ENCODE data around the gene PAOX.
"Not testable (repeated sequence)": the region's sequence is repeated elsewhere in the genome, so short reads cannot be mapped to it uniquely, and the experiment has no call there.

PAOX gene

GRCh38 chr10:133385214-133385613, 6.2 kb downstream of the PAOX start:
- DNase-seq (ENCODE audit: low spot score) = no peak

DNA sequence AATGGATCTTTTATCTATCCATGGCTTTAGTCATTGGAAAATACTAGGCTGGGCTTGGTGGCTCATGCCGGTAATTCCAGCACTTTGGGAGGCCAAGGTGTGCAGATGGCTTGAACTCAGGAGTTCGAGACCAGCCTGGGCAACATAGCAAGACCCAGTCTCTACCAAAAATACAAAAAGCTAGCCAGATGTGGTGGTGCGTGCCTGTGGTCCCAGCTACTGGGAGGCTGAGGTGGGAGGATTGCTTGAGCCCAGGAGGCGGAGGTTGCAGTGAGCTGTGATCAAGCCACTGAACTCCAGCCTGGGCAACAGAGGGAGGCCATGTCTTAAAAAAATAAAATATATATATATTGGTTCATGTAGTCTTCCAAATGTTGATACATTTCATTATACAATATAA, 7.9 kb downstream of the PAOX start:
- DNase-seq (ENCODE audit: low spot score) = not testable (repeated sequence)

- no peak for DNase-seq (ENCODE audit: low spot score)
Observed at GRCh38 chr10:133388236-133388972, 9.3 kb downstream of the PAOX start.

- no peak for DNase-seq (ENCODE audit: low spot score)
Observed at GRCh38 chr10:133388973-133389818, 10.1 kb downstream of the PAOX start.

DNA sequence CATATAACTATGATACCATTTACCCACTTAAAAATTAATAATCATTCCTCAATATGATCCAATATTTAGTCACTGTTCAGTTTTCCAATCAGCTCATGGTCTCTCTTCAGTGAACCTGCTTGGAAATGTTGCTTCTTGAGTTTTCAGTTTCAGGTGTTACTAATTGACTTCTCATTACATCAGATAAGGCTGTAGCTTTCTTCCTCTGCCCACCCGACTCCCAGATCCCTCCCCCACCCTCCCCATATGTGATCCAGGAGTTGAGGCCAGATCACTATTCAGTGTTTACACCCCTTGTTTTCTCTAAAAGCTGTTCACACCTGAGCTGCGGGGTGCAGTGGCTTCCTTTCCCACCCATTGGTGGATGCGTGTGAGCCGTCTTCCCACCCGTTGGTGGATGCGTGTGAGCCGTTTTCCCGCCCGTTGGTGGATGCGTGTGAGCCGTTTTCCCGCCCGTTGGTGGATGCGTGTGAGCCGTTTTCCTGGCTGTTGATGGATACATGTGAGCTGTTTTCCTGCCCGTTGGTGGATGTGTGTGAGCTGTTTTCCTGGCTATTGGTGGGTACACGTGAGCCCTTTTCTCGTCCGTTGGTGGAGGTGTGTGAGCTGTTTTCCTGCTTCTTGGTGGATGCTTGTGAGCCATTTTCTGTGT, 11.7 kb downstream of the PAOX start:
- no peak for DNase-seq (ENCODE audit: low spot score)

GRCh38 chr10:133391249-133391635, 12.2 kb downstream of the PAOX start:
- DNase-seq (ENCODE audit: low spot score) = no peak

DNA sequence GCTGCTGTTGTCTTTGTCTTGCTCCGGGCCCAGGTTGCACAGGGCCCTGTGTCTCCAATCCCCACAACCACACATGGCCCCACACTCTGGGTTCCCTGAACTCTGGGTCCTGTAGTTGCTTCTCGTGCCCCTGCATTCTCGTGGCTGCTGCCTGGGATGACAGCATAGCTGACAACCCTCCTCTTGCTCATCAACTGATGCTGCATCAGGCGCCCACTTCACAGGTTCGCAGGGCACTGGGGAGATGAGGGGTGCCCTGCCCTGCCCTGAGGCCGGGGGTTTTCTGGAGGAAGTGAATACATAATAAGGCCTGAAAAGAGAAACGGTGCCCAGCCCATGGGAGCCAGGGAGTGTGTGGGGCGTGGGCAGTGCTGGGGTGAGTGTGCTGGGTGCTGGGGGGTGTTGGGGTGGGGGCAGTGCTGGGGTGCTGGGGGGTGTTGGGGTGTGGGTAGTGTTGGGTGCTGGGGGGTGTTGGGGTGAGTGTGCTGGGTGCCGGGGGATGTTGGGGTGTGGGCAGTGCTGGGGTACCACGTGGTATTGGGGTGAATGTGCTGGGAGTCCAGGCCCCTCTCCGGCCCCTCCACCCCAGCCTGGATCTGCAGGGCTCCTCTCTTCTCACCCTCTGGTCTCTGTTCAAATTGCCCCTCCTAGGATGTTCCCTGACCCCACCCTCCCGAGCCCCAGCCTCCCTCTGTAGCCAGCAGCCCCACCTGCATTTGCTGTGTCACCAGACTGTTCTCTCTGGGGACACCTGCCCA, 12.9 kb downstream of the PAOX start:
- DNase-seq (ENCODE audit: low spot score) = no peak

DNA sequence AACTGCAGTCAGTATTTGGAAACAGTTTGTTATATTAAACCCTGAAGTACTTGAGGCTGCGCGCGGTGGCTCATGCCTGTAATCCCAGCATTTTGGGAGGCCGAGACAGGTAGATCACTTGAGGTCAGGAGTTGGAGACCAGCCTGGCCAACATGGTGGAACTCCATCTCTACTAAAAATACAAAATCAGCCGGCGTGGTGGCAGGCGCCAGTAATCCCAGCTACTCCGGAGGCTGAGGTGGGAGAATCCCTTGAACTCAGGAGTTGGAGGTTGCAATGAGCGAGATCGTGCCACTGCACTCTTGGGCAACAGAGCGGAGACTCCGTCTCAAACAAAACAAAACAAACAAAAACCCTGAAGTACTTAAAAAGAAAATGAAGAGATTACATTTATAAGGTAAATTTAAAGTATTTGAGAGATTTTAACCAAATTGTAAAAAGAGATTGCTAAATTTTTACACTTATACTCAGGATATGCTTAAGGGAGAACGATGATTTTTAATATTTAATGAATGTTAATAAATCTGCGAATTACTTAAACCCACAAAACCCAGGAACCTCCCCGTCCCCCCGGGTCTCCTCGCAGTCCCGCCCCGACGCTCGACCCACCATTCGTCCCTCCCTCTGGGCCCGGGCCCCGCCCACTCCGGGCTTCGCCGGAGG, 14.5 kb downstream of the PAOX start:
- DNase-seq (ENCODE audit: low spot score) = no peak

- peak; percentile 95 for DNase-seq (ENCODE audit: low spot score)
Observed at GRCh38 chr10:133394064-133394663, 15.1 kb downstream of the PAOX start, which contains the start of gene MTG1. MTG1 (plus strand) TSS chr10:133394157; CDS start chr10:133394221, 64 bp downstream.

GRCh38 chr10:133394801-133395221, 15.7 kb downstream of the PAOX start:
- no peak for DNase-seq (ENCODE audit: low spot score)

GRCh38 chr10:133396035-133396624, 17.1 kb downstream of the PAOX start:
- DNase-seq (ENCODE audit: low spot score) = no peak

- no peak for DNase-seq (ENCODE audit: low spot score)
Observed at GRCh38 chr10:133397938-133398337, 18.9 kb downstream of the PAOX start.

GRCh38 chr10:133399123-133399601, 20.1 kb downstream of the PAOX start:
- DNase-seq (ENCODE audit: low spot score) = no peak

DNA sequence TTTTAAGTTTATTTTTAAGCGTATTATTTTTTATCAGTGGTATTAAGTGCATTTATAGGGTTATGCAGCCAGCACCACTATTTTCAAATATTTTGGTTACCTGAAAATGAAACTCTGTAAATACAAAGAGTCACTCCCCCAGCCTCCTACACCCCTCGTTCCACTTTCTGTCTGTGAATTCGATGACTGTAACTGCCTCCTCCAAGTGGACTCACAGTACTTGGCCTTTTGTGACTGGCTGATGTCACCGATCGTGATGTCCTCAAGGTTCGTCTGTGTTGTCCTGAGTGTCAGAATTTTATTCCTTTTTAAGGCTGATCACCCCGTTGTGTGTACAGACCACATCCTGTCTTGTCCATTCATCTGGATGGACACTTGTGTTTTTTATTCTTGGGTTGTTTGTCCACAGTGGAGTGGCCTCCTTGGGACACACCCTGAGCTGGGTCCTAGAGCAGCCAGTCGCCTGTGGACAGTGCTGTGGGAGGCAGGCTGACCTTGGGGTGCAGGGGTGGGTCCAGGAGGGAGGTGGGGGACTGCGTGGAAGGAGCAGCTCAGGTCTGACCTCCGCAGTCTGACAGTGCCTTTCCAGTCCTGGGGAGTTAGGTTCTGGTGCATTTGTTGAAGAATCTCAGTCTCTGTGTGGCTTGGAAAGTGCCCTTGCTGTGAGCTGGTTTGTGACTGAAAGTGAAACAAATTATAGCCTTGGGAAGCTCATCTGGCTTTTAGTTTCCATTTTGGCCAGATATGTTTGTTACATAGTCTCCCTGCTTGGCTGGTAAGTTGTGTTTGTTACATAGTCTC, 21.8 kb downstream of the PAOX start:
- no peak for DNase-seq (ENCODE audit: low spot score)

- no peak for DNase-seq (ENCODE audit: low spot score)
Observed at GRCh38 chr10:133401500-133401899, 22.4 kb downstream of the PAOX start.

- no peak for DNase-seq (ENCODE audit: low spot score)
Observed at GRCh38 chr10:133401981-133402725, 23.1 kb downstream of the PAOX start.

GRCh38 chr10:133403359-133403758, 24.3 kb downstream of the PAOX start:
- DNase-seq (ENCODE audit: low spot score) = no peak

GRCh38 chr10:133403784-133404183, 24.7 kb downstream of the PAOX start:
- no peak for DNase-seq (ENCODE audit: low spot score)

DNA sequence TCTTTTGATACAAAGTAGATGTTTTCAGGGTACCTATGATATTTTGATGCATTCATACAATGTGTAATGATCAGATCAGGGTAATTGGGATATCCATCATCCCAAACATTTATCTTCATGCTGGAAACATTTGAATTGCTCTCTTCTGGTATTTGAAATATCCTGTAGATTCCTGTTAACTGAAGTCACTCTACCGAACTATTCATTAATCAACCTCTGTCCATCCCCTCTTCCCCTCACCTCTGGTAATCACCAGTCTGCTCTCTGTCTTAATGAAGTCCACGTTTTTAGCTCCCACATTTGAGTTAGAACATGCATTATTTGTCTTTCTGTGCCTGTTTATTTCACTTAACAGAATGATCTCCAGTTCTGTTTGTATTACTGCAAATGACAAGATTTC, 26.2 kb downstream of the PAOX start:
- DNase-seq (ENCODE audit: low spot score) = no peak
